DMS153 treated with DMSO at 0.1 percent for 48 hours (cell line): Measurements from ENCODE around the gene JSRP1.

Source experiments
- DNase-seq: peaks from one replicate; lab custom pipeline; 2025; ENCODE audit not compliant: unreplicated experiment; lab: John Stamatoyannopoulos, UW

The JSRP1 gene

DNA sequence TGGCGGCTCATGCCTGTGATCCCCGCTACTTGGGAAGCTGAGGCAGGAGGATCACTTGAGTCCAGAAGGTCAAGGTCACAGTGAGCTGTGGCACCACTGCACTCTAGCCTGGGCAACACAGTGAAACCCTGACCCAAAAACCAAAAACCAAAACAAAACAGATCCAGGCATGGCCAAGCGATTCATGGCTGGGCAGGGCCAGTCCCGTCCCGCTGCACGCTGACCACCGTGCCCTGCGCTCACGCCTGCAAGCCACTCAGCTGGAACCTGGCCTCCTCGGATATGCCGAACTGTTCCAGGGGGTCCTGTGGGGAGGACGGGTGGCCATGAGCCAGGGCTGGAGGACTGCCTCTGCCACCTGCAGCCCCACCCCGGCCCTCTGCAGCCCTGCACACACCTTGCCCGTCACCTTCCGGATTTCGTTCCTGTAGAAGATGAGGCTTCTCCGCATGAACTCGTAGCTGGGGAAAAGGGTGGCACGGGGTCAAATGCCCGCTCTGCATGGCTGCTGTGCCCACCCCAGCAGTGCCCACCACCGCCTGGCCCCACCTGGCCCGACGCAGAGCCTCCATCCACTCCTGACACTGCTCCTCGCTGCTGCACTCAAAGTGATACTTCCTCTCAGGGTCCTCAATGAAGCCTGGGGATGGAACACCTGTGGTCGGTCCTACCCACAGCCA, 22.5 kb downstream of the JSRP1 start:
- DNase-seq: no peak

DNA sequence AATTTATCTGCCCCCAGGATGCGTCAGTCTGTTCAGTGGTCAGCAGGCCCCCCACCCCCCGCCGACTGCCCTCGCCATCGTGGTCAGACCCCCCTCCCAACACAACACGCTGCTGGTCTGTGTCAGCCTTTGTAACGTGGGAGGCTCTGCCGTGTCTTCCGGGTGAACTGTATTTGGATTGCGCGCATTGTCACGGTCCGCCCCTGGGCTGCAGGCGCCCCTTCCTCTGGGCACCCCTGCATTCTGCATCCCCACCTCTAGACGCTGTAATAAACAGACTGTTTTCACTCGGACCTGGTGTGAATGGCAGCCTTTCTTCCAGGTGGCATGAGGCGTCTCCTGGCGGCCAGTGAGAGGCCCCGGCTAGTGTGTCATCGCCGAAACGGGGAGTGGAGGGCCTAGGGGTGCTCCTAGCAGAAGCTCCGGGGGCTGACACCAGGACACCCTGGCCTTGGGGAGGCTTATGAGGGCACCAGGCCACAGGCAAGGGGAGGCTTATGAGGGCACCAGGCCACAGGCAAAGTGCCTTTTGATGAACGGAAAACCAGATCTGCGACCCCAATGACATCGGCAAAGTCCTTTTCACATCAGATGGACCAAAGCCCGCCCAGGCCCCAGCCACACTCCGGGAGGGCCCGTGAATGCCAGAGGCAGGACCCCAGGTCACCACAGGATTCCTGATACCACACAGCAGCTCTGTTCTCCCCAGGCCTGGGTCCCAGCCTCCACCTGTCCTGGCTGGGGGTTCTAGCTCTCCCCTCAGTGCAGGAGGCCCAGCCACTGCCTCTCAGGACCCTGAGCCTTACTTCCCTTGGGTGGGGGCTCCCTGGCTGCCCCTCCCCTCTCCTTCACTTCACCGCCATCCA, 23.7 kb downstream of the JSRP1 start:
- DNase-seq: no peak

GRCh38 chr19:2231621-2232221, 24.5 kb downstream of the JSRP1 start:
- DNase-seq: no peak

DNA sequence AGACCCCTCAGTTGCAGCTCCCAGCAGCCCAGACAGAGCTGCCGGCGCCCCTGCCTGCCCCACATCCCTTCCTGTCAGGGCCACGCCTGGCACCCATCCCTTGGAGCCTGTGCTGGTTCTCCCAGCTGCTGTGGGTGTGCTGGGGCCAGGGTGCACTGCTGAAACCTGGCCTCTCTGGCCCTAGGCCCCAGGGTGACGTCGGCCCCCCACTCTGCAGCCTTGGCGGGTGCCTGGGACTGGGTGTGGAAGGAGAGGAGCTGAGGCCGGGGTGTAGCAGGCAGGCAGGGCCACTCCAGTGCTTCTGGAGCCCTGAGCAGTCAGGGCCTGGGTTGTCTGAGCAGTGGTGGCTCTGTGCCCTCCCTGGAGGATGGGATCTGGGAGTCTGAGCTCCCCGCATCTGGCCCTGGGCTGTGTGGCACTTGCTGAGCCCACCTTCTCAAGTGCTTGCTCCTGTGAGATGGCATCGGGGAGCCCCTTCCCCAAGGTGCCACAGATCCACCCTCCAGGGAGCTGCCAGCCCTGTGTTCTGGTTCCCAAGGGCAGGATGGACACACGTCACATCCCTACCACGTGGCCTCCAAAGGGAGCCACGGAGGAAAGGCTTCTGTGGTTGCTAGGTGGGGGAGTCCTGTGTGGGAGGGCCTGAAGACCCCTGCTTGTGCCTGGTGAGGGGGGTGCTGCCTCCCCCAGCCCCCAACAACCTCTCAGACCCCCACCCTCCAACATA, 25.2 kb downstream of the JSRP1 start:
- DNase-seq: no peak

DNA sequence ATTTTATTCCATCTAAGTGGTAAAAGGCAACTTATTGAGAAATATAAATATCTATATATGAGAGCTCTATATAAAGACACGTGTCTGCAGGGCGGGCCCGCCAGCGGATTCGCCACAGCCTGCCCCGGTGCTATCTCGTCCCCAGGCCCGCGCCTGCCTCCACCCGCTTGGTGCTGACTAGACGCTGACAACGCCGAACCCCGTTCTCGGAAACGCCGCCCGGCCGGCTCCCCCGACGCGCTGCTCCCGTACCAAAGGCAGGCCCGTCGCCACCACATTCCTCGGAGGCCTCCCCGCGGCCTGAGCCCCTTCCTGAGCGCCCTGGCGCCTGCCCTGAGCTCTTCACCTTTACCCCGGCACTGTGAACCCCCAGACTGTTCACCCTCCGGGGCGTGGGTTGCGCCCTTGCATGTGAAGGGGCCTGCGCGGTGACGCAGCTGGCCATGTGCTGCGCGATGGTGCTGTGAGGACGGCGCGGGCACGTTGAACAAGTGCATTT, 26.1 kb downstream of the JSRP1 start:
- no peak for DNase-seq

- DNase-seq: no peak
Measured at GRCh38 chr19:2229103-2230032, 26.8 kb downstream of the JSRP1 start.

GRCh38 chr19:2228157-2229030, 27.8 kb downstream of the JSRP1 start:
- no peak for DNase-seq

GRCh38 chr19:2227415-2228156, 28.6 kb downstream of the JSRP1 start:
- no peak for DNase-seq

DNA sequence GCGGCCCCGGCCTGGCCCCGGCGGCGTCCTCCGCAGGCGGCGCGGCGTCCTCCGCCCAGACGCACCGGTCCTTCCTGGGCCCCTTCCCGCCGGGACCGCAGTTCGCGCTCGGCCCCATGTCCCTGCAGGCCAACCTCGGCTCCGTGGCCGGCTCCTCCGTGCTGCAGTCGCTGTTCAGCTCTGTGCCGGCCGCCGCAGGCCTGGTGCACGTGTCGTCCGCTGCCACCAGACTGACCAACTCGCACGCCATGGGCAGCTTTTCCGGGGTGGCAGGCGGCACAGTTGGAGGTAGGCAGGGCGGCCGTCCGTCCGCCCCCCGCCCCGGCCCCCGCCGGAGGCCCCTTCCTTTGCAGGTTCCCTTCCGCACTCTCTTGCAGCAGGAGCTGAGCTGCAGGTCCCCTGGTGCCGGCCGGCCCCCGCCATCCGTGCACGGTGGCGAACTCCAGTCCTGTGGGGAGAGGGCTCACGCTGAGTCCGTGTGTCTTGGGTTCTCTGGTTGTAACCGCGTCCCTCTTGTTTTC, 29.3 kb downstream of the JSRP1 start:
- no peak for DNase-seq

DNA sequence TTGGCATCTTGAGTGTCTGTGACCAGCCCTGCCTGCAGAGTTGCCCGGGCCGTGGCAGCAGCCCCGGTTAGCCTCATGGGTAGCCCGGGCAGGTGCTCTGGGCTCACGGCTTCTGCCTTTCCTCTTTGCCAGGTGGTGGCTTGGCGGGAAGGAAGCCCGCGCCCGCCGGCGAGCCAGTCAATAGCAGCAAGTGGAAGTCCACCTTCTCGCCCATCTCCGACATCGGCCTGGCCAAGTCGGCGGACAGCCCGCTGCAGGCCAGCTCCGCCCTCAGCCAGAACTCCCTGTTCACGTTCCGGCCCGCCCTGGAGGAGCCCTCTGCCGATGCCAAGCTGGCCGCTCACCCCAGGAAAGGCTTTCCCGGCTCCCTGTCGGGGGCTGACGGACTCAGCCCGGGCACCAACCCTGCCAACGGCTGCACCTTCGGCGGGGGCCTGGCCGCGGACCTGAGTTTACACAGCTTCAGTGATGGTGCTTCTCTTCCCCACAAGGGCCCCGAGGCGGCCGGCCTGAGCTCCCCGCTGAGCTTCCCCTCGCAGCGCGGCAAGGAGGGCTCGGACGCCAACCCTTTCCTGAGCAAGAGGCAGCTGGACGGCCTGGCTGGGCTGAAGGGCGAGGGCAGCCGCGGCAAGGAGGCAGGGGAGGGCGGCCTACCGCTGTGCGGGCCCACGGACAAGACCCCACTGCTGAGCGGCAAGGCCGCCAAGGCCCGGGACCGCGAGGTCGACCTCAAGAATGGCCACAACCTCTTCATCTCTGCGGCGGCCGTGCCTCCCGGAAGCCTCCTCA, 30.0 kb downstream of the JSRP1 start:
- no peak for DNase-seq

GRCh38 chr19:2225415-2226050, 30.7 kb downstream of the JSRP1 start:
- no peak for DNase-seq

- DNase-seq: no peak
Measured at GRCh38 chr19:2224754-2225349, 31.4 kb downstream of the JSRP1 start.

- DNase-seq: no peak
Measured at GRCh38 chr19:2223959-2224358, 32.3 kb downstream of the JSRP1 start.

GRCh38 chr19:2223391-2223790, 32.8 kb downstream of the JSRP1 start:
- DNase-seq: no peak

DNA sequence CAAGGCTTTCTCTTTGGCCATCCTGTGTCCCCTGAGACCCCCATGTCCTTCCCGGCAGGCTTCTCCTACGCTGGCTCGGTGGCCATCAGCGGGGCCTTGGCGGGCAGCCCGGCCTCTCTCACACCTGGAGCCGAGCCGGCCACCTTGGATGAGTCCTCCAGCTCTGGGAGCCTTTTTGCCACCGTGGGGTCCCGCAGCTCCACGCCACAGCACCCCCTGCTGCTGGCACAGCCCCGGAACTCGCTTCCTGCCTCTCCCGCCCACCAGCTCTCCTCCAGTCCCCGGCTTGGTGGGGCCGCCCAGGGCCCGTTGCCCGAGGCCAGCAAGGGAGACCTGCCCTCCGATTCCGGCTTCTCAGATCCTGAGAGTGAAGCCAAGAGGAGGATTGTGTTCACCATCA, 34.3 kb downstream of the JSRP1 start:
- DNase-seq: no peak

GRCh38 chr19:2221250-2221831, 34.9 kb downstream of the JSRP1 start:
- DNase-seq: no peak
